ENCODE data around the gene LAPTM4A. TPM values are rescaled to one million over a fixed set of nuclear protein-coding genes. Genes with fewer than 3 reads are reported as not detected.

LAPTM4A gene
- total RNA-seq, 2 experiments from 2014 or later = 8.4 to 26.2 TPM

- Histone ChIP-seq H3K9me3 (ENCODE audit: low read length) (no peaks in the 10 kb centered on the region), H3K36me3 (ENCODE audit: insufficient read depth, low read length) (no peaks in the 10 kb centered on the region), H3K27ac (ENCODE audit: low read depth, low read length, poor library complexity, severe bottlenecking) (no peak overlapping the region), H3K4me1 (ENCODE audit: insufficient read depth, low read length, poor library complexity, severe bottlenecking) (no peaks in the 10 kb centered on the region), H3K4me2 (ENCODE audit: low read length) (no peak overlapping the region), H2AFZ (ENCODE audit: low read length) (no peak overlapping the region), H3K79me2 (ENCODE audit: insufficient read depth, low read depth, low read length) (no peaks in the 10 kb centered on the region), H4K20me1 (ENCODE audit: insufficient read depth, low read length) (no peaks in the 10 kb centered on the region), H3K9me2 (ENCODE audit: insufficient read depth, low read length) (no peaks in the 10 kb centered on the region), H3K4me3 (ENCODE audit: low read depth, low read length, poor library complexity, severe bottlenecking) (no peak overlapping the region)
- no peak for DNase-seq (ENCODE audit: low spot score)
- BruUV-seq (replicated peaks) = no TSS peak
- POLR2A ChIA-PET = no interaction called here
- intact Hi-C loops (cut with micrococcal nuclease; ENCODE audit: unreplicated experiment) = loop anchor here (5.0 kb wide), 1 partner anchor 59 kb away; no protein-coding TSS in a partner anchor
- TF ChIP-seq CTCF (conservative IDR thresholded peaks at IDR 0.05; ENCODE audit: low read length) (no peak; the same call in 1 of the 2 replicates), EZH2phosphoT487 (IDR thresholded peaks at IDR 0.05; ENCODE audit: borderline replicate concordance, low read depth, low read length) (no peak)
- CTCF ChIA-PET (ENCODE audit: unreplicated experiment) = no interaction called here
Measured at GRCh38 chr2:20016346-20016745, 35.1 kb downstream of the LAPTM4A start.

GRCh38 chr2:20015482-20016083 lies 35.8 kb downstream of the LAPTM4A start:
- POLR2A ChIA-PET = interaction anchor here (0.5 to 1.1 kb wide), 4 partner anchors 26 to 317 kb away, joined by 3 to 6 read pairs (median 3); no protein-coding TSS in a partner anchor
- intact Hi-C loops (cut with micrococcal nuclease; ENCODE audit: unreplicated experiment) = loop anchor here (1.0 to 5.0 kb wide), 2 partner anchors 58 to 83 kb away; no protein-coding TSS in a partner anchor

More at GRCh38 chr2:20015482-20016083, 35.8 kb downstream of the LAPTM4A start:
- Histone ChIP-seq H3K4me1 (ENCODE audit: insufficient read depth, low read length, poor library complexity, severe bottlenecking) (no peaks in the 10 kb centered on the region), H4K20me1 (ENCODE audit: insufficient read depth, low read length) (no peaks in the 10 kb centered on the region), H3K4me2 (ENCODE audit: low read length) (no peak overlapping the region), H3K79me2 (ENCODE audit: insufficient read depth, low read depth, low read length) (no peaks in the 10 kb centered on the region), H3K9me3 (ENCODE audit: low read length) (no peaks in the 10 kb centered on the region), H3K27ac (ENCODE audit: low read depth, low read length, poor library complexity, severe bottlenecking) (no peak overlapping the region), H3K4me3 (ENCODE audit: low read depth, low read length, poor library complexity, severe bottlenecking) (no peak overlapping the region), H3K9me2 (ENCODE audit: insufficient read depth, low read length) (no peaks in the 10 kb centered on the region), H3K36me3 (ENCODE audit: insufficient read depth, low read length) (no peaks in the 10 kb centered on the region), H2AFZ (ENCODE audit: low read length) (no peak overlapping the region)
- no TSS peak for BruUV-seq (replicated peaks)
- TF ChIP-seq CTCF (conservative IDR thresholded peaks at IDR 0.05; ENCODE audit: low read length) (peak; percentile 80), EZH2phosphoT487 (IDR thresholded peaks at IDR 0.05; ENCODE audit: borderline replicate concordance, low read depth, low read length) (no peak)
- CTCF ChIA-PET (ENCODE audit: unreplicated experiment) = interaction anchor here (0.7 kb wide), 1 partner anchor 79 kb away, joined by 4 read pairs; no protein-coding TSS in a partner anchor
- DNase-seq (ENCODE audit: low spot score) = peak; percentile 57

Measured in OCI-LY7 (cell line).